ENCODE data around the gene CEP70.

DNA sequence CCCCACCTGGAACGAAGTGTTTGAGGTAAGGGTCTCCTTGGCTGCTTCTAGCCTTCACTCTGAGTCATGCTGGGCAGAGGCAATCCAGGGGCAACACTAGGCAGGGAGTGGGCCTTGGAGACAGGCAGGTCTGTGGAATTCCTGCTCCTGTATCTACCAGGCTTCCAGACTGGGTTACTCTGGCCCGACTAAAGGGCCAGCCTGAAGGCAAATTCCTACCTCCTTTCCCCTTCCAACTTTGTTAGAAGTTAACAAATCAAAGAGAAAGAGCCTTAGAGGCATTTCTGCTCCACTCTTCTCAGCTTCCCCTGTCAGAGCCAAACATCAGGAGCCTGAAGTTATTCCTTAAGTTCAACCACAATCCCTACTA, 129.6 kb downstream of the CEP70 start:
- TF ChIP-seq, protein P1, sequence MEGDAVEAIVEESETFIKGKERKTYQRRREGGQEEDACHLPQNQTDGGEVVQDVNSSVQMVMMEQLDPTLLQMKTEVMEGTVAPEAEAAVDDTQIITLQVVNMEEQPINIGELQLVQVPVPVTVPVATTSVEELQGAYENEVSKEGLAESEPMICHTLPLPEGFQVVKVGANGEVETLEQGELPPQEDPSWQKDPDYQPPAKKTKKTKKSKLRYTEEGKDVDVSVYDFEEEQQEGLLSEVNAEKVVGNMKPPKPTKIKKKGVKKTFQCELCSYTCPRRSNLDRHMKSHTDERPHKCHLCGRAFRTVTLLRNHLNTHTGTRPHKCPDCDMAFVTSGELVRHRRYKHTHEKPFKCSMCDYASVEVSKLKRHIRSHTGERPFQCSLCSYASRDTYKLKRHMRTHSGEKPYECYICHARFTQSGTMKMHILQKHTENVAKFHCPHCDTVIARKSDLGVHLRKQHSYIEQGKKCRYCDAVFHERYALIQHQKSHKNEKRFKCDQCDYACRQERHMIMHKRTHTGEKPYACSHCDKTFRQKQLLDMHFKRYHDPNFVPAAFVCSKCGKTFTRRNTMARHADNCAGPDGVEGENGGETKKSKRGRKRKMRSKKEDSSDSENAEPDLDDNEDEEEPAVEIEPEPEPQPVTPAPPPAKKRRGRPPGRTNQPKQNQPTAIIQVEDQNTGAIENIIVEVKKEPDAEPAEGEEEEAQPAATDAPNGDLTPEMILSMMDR (IDR thresholded peaks at IDR 0.05; ENCODE audit: low read depth, low read length), result no peak
- TF ChIP-seq POLR2A (IDR thresholded peaks at IDR 0.05; ENCODE audit: extremely low read depth, insufficient read length), result no peak
- TF ChIP-seq, protein P2, sequence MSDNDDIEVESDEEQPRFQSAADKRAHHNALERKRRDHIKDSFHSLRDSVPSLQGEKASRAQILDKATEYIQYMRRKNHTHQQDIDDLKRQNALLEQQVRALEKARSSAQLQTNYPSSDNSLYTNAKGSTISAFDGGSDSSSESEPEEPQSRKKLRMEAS (IDR thresholded peaks at IDR 0.05; ENCODE audit: low read depth, low read length), result no peak
